ENCODE measurements around the gene SLBP.

Gene SLBP

GRCh38 chr4:1749370-1749769 is 37.3 kb upstream of the SLBP start:
- no peak for DNase-seq (ENCODE audit: low spot score)

- DNase-seq (ENCODE audit: low spot score) = no peak
These were observed 36.4 kb upstream of the SLBP start for GRCh38 chr4:1748465-1748995.

GRCh38 chr4:1747603-1747967 is 35.5 kb upstream of the SLBP start:
- DNase-seq (ENCODE audit: low spot score) = no peak

GRCh38 chr4:1746919-1747602 is 34.9 kb upstream of the SLBP start:
- no peak for DNase-seq (ENCODE audit: low spot score)

DNA sequence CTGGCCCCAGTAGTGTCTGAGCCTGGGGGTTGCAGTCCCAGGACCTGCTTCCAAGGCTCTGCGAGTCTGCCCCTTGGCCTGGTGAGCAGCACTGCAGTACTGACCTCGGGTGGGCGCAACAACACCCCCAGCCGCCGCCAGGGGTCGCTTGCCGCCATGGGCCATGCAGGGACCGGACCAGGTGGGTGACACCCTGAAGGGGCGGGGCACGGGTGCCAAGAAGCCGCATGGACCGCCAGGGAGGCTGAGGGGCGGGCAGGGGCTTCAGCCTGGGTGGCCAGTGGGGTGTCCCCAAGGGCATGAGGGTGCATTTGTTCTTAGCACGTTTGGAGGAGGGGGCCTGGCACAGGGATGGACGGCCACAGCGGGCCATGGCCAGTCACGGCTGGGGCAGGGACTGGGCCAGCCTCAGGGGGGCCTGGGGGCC is 34.2 kb upstream of the SLBP start:
- DNase-seq (ENCODE audit: low spot score) = no peak

GRCh38 chr4:1745697-1746096 is 33.6 kb upstream of the SLBP start:
- DNase-seq (ENCODE audit: low spot score) = no peak

- DNase-seq (ENCODE audit: low spot score) = no peak
These were observed 33.0 kb upstream of the SLBP start for GRCh38 chr4:1745165-1745564.

DNA sequence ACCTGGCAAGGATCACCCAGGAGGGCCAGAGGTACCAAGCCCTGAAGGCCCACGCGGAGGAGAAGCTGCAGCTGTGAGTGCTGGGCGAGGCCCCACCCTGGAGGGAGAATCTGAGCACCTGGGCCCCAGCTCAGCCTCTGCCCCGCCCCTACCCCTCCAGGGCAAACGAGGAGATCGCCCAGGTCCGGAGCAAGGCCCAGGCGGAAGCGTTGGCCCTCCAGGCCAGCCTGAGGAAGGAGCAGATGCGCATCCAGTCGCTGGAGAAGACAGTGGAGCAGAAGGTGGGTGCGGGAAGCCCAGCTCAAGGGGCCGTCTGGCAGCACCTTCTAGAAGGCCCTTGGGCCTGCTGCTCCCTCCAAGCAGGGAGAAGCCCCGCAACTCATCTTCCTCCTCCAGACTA is 32.4 kb upstream of the SLBP start:
- DNase-seq (ENCODE audit: low spot score) = no peak

DNA sequence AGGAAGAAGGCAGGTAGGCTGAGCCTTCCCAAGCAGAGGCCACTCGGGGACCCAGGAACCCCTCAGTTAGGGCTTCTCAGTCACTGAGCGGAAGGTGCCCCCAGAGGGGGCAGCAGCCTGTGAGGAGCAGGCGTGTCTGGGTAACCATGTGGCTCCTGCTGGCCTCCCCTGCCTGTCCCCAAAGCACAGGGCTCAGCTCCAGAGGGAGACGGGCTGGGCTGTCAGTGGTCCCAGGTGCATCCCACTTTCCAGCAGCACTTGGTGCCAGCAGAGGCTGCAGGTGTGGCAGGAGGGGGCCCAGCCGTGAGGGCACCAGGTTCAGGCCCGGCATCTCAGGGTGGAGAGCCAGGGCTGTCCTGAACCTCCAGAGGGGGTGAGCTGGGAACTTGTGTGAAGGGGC is 31.9 kb upstream of the SLBP start:
- no peak for DNase-seq (ENCODE audit: low spot score)

DNA sequence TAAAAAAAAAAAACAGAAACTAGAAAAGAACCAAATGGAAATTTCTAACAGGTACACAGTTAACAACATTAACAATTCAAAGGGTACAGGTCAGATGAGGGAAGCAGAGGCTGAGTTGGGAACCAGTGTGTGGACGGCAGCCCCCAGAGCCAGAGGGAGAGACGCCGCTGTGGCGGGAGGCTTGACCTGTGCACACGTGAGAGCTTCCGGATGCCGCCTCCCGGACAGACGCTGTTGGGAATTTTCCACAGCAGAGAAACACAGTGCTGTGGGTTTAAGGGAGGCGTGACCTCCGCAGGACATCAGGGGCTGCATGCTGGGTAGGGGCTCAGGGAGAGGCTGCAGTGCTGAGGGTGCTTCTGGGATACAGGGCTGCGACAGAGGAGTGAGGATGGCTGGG is 31.4 kb upstream of the SLBP start:
- no peak for DNase-seq (ENCODE audit: low spot score)

GRCh38 chr4:1741208-1741607 is 29.1 kb upstream of the SLBP start:
- DNase-seq (ENCODE audit: low spot score) = no peak

DNA sequence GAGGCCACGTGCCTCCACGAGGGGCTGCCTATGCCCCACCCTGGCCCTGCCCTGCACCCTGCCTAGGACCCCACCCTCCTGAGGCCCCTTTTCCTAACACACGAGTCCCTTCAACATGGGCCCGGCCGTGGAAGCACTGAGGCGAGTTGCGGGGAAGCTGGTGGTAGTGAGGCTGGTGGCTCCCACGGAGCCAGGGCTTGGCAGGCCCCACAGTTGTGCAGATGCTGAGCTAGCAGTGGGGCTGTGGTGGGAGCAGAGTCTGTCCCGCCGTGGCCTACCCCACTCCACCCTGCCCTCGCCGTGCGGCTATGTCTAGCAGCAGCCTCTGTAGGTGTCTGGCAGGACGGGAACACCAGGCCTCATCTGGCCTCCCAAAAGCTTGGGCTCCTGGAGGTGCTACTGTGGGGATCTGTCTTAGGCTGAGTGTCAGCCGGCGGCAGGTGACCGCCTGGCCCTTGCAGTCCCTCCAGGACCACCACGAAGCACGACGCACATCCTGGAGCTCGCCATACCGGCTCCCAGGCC is 28.0 kb upstream of the SLBP start:
- DNase-seq (ENCODE audit: low spot score) = no peak

DNA sequence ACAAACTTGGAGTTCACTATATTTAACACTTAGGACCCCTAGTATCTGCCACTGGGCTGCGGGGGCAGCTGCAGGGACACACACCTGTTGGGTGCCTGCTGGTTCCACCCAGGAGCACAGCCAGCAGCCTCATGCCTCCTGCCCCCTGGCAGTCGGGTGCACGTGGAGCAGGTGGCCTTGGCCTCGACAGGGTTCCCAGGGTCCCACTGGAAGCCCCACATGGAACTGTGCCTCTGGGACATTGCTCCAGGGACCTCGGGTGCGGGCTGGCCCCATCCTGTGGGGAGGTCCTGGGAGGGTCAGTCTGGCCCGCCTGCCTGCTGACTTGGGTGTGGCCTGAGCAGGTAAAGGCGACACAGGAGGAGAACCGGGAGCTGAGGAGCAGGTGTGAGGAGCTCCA is 27.2 kb upstream of the SLBP start:
- DNase-seq (ENCODE audit: low spot score) = no peak

- DNase-seq (ENCODE audit: low spot score) = no peak
These were observed 26.3 kb upstream of the SLBP start for GRCh38 chr4:1738410-1738809.

DNA sequence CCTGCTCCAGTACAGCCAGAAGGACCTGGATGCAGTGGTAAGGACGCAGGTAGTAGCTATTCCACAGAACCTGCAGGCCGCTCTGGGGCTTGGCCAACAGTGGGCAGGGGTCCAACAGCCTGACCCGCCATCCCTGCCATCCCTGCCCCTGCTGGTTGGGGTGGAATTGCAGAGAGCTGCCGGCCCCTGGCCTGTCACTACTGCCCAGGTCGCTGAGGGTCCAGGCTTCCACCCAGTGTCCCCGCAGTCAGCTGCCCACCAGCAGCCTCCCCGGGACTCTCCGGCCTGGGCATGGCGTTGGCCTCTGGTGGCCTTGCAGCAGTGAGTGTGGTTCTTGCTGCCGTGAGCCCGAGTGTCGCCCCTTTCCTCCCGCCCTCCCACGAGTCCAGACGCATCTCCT is 25.5 kb upstream of the SLBP start:
- DNase-seq (ENCODE audit: low spot score) = no peak

GRCh38 chr4:1736812-1737211 is 24.7 kb upstream of the SLBP start:
- no peak for DNase-seq (ENCODE audit: low spot score)

DNA sequence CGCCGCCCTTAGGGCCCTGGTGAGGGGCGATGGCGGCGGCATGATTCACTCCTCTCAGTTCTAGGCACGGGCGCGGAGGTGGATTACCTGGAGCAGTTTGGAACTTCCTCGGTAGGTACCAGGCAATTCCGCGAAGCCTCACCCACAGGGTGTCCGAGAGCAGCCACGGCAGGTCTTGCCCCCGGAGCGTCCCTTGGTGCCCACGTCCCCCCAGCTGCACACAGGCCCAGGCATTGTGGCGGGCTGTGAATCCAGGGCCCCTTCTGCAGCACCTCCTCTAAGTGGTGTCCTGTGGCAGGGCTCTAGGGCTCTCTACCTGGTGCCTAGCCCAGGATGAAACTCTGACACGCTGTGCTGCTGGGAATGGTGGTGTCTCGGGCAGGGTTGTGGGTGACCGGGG is 23.1 kb upstream of the SLBP start:
- DNase-seq (ENCODE audit: low spot score) = no peak

GRCh38 chr4:1732911-1733310 is 20.8 kb upstream of the SLBP start:
- DNase-seq (ENCODE audit: low spot score) = no peak

DNA sequence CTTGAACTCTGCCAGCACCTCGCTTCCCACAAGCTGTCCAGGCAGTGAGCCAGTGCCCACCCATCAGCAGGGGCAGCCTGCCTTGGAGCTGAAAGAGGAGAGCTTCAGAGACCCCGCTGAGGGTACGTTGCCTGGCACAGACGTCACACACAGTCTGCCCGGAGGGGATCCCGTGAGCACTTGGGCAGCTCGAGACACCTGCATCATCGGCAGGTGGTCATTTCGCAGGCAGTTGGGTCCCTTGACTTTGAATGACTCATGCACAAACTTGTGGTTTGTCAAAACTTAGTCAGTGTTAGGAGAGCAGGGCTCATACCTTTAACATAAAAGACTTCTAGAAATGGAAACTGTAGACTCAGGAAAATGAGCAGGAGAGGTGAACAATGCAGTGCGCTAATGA is 19.1 kb upstream of the SLBP start:
- no peak for DNase-seq (ENCODE audit: low spot score)

DNA sequence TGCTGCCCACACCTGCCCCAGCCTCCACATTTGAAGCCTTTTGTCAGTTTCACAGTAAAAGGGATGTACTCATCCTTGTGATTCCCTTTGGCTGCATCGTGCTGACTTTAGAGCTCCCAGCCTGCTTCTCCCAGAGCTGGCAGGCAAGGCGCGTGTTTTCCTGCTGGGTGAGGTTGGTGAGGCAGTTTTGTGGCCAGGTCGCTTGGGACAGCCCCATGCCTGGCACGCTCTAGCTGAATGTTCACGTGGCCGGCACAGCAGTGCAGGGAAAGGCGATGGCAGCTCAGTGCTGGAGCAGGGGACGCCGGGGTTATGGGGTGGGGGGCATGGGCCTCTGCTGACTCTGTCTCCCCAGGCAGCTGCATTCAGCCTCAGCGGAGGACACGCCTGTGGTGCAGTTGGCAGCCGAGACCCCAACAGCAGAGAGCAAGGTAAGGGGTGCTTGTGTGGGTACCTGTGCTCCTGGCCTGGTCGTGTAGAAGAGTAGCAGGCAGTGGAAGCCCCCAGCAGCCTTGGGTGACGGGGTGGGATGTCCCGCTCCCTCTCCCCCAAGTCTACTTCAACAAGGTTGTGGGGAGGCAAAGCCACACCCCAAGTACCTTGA is 18.5 kb upstream of the SLBP start:
- DNase-seq (ENCODE audit: low spot score) = no peak

- no peak for DNase-seq (ENCODE audit: low spot score)
These were observed 16.2 kb upstream of the SLBP start for GRCh38 chr4:1728061-1728980.

GRCh38 chr4:1727117-1728031 is 15.3 kb upstream of the SLBP start:
- no peak for DNase-seq (ENCODE audit: low spot score)

All from putamen (tissue), 1 donor.